GM15510 (cell line): Measurements from ENCODE around the gene ARHGAP21.

Experiments
- POLR2A ChIP-seq: IDR thresholded peaks from 3 replicates; pipeline ENCODE4 v1.6.1; 2011; ENCODE audit warnings: borderline replicate concordance; ENCODE audit not compliant: insufficient read length; ENCODE audit errors: extremely low read depth

ARHGAP21 gene

DNA sequence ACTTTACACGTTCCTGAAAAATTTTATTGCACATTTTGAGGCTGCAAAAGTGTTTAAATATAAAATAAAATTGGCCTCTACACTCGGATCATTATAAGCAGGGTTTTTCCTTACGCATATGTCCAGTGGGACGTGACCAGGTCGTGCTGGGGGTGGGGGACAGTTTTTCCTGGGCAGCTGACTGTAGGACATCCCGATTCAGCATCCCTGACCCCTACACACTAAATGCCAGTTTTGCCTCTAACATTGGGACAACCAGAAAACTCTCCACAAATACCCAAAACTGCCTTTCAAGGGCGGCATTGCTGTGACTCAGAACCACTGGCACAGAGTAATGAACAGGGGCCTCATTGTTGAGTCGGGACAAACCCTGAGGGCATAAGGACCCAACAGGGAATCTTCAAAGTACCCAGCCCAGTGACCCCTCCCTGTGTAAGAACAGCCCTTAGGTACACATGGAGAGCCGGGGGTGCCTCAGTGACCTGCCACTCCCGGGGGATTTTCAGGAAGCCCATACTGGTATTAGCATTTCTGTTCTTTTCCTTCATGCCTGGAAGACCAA, 170.6 kb downstream of the ARHGAP21 start:
- TF ChIP-seq POLR2A: no peak

DNA sequence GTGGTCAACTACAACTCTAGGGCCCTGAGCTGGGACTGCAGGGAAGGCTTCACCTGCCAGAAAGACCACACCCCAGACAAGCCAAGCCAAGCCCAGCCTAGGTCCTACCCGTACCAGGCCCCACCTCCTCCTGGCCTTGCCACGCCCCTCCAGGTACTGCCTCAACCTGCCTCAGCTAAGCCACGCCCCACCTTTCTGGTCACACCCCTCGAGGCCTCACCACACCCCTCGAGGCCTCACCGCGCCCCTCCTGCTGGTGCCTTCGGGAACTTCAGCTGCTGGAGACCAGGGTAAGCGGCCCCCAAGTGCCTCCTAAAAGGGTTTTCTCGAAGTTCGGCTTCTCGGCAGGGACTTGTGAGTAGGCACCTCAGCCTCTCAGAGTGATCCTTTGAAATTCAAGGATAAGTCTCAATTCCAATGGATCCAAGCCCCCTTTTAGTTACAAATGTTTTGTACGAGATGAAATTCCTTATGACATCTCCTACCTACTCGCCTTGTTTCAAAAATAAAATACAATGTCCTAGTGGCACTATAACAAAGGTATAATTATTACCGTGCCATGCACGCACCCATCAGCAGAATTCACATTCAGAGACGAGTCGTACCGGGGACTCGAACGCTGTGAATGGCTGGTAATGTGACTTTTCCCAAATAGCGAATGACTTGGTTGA, 171.2 kb downstream of the ARHGAP21 start:
- no peak for TF ChIP-seq POLR2A

DNA sequence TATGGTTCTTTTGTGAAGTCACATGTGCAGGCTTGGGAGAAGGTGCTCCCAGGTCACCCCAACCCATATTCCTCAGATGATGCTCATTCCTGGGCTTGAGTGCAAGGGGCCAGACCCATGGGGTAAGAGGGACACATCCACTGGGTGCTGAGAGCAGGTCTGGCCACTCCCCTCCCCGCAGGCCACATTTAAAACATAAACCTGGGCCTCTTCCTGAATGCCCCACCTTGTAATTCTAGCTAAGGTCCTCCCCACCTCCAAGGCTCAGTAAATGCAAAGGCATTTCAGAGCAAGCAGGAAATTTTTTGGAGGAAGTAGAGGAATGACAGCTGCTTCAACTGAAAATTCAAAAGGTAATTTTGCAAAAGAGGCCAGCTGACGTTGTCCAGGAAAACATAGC, 172.5 kb downstream of the ARHGAP21 start:
- TF ChIP-seq POLR2A: no peak

GRCh38 chr10:24550680-24551079, 173.0 kb downstream of the ARHGAP21 start:
- TF ChIP-seq POLR2A: no peak

DNA sequence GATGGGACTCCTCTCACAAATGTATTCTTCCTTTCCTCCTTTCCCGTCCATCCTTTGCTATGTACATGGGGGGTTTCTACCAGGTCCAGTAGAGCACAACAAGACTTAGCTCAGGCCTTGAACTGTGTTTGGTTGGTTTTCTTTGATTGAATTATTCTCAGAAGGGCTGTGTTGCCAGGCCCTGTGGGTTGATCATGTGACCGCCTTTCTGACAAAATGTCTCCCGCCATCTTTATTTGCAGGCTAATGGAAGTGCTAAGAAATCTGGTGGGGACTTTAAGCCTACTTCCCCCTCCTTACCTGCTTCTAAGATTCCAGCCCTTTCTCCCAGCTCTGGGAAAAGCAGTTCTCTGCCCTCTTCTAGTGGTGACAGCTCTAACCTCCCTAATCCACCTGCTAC, 178.1 kb downstream of the ARHGAP21 start:
- TF ChIP-seq POLR2A: no peak

DNA sequence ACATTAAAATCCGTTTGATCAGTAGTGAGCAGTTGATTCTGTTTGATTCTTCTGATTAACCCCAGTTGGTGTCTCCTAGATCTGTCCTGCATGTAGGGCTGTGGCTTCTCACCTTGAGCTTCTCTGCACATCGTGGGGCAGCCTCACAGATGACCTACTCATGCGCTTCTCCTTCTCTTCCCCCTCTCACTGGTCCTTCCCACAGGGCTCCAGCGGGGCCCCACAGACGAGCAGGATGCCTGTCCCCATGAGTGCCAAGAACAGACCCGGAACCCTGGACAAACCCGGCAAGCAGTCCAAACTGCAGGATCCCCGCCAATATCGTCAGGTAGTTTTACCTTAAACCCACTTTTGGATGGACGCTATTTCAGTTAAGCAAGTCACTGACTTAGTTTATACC, 178.9 kb downstream of the ARHGAP21 start:
- TF ChIP-seq POLR2A: no peak

GRCh38 chr10:24542314-24543270, 181.1 kb downstream of the ARHGAP21 start:
- no peak for TF ChIP-seq POLR2A

- no peak for TF ChIP-seq POLR2A
These were observed 182.4 kb downstream of the ARHGAP21 start for GRCh38 chr10:24541239-24541753.

DNA sequence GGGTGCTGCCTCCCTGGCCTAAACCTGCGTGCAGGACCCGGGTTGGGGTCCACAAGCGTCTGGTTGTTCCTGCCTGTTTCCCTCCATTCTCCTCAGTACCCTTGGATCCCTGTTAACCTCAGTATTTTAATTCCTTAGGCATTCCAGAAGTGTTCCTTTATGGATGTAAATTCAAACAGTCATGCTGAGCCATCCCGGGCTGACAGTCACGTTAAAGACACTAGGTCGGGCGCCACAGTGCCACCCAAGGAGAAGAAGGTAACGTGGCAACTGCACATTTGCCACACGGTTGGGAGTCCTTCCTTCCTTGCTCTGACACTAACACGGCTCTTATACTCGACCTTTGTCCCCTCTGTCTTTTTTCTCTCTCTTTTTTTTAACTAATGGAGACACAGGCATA, 187.1 kb downstream of the ARHGAP21 start:
- TF ChIP-seq POLR2A: no peak

DNA sequence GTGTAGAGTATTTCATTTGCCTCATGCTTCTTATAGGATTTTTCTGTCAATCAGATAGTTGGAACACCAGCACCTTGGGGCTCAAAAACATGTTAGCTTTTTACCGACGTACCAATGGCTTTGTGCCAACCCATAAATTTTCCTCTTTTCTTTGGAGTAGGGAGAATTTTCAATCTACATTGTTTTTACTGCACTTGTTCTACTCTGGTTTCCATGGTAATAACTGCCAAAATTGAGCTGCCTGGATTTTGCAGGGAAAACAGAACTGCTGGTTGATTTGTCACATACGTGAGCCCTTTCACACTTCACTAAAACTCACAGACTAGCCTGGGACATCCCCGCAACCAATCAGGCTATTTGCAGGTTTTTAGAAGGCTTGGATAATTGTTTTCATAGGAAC, 189.7 kb downstream of the ARHGAP21 start:
- no peak for TF ChIP-seq POLR2A
